HepG2 (cell line): Measurements from ENCODE around the gene PAM16. TPM values are rescaled to one million over a fixed set of nuclear protein-coding genes. Genes with fewer than 3 reads are reported as not detected.

Experiments used
- ARHGAP35 ChIP-seq: sonication (generic); formaldehyde crosslinking; IDR thresholded peaks from 2 replicates; pipeline ENCODE4 v1.9.0; 2022; ENCODE audit warnings: mild to moderate bottlenecking, inconsistent platforms, moderate library complexity, missing genetic modification reagents, borderline replicate concordance
- CC2D1A ChIP-seq: sonication (generic); formaldehyde crosslinking; IDR thresholded peaks from 2 replicates; pipeline ENCODE4 v1.8.1; 2023; ENCODE audit warnings: mild to moderate bottlenecking, missing genetic modification reagents
- JUNB ChIP-seq: sonication (generic); formaldehyde crosslinking; IDR thresholded peaks from 2 replicates; pipeline ENCODE4 v1.8.0; 2022; ENCODE audit warnings: missing genetic modification reagents, mild to moderate bottlenecking, borderline replicate concordance
- KAT2B ChIP-seq: fragments of 150-350 bp; IDR thresholded peaks from 2 replicates; pipeline ENCODE4 v1.6.1; 2014; ENCODE audit warnings: low read depth, low read length, borderline replicate concordance
- MTF2 ChIP-seq: sonication (generic); formaldehyde crosslinking; IDR thresholded peaks from 2 replicates; pipeline ENCODE4 v1.5.0; 2020; ENCODE audit warnings: missing genetic modification reagents, borderline replicate concordance
- NCOA2 ChIP-seq: sonication (generic); formaldehyde crosslinking; IDR thresholded peaks from 2 replicates; pipeline ENCODE4 v1.8.0; 2022; ENCODE audit warnings: inconsistent platforms
- NFE2L1 ChIP-seq: sonication (generic); formaldehyde crosslinking; IDR thresholded peaks from 2 replicates; pipeline ENCODE4 v1.4.0; 2020; ENCODE audit warnings: missing genetic modification reagents, mild to moderate bottlenecking, borderline replicate concordance
- NFE2L2 ChIP-seq: fragments of 150-350 bp; IDR thresholded peaks from 2 replicates; pipeline ENCODE4 v1.6.1; 2014; ENCODE audit warnings: low read length
- RAD51 ChIP-seq: fragments of 450-650 bp; IDR thresholded peaks from 2 replicates; pipeline ENCODE4 v1.6.1; 2016; ENCODE audit warnings: borderline replicate concordance
- SP1 ChIP-seq, 2 experiments: fragments of 450-650 bp in 1 of 2; sonication (generic) in 1 of 2; formaldehyde crosslinking in 1 of 2; IDR thresholded peaks; 2 replicates each; pipeline versions ENCODE4 v1.4.0 to v1.6.1; 2016 to 2020; ENCODE audit warnings: missing genetic modification reagents in 1 of 2
- ZKSCAN5 ChIP-seq: sonication (generic); formaldehyde crosslinking; IDR thresholded peaks from 2 replicates; pipeline ENCODE4 v1.5.1; 2020; ENCODE audit warnings: mild to moderate bottlenecking, missing genetic modification reagents
- ZNF207 ChIP-seq: fragments of 450-650 bp; IDR thresholded peaks from 2 replicates; pipeline ENCODE4 v1.6.1; 2016; ENCODE audit warnings: antibody characterized with exemption, borderline replicate concordance
- ZNF33B ChIP-seq: sonication (generic); formaldehyde crosslinking; IDR thresholded peaks from 2 replicates; pipeline ENCODE4 v1.5.1; 2020; ENCODE audit warnings: mild to moderate bottlenecking, missing genetic modification reagents
- ZNF616 ChIP-seq: sonication (generic); formaldehyde crosslinking; IDR thresholded peaks from 2 replicates; pipeline ENCODE4 v1.5.0; 2020; ENCODE audit warnings: low read depth, mild to moderate bottlenecking, missing genetic modification reagents
- ZNF816 ChIP-seq: sonication (generic); formaldehyde crosslinking; IDR thresholded peaks from 2 replicates; pipeline ENCODE4 v1.8.0; 2022; ENCODE audit warnings: missing genetic modification reagents, mild to moderate bottlenecking, borderline replicate concordance
- polyA plus RNA-seq, 8 experiments: library from polyadenylated mRNA; depleted of rRNA in 3 of 8; stranded (reverse) in 7 of 8; unstranded in 1 of 8; fragments of >200 nt; fragmentation: Illumina TruSeq in 4 of 8; extraction: Trizol in 4 of 8; gene quantifications; 2 replicates each; pipeline versions ENCODE4 v1.2.1 to v1.2.3, GENCODE V29; 2011 to 2016; ENCODE audit warnings: low read depth in 4 of 8, missing spikeins in 1 of 8, mixed read lengths in 1 of 8; ENCODE audit not compliant: insufficient read depth in 1 of 8
- total RNA-seq, 5 experiments: library from RNA; depleted of rRNA; stranded (reverse); fragments of >200 nt; fragmentation: Illumina TruSeq; extraction: Trizol; gene quantifications; 2 replicates each; pipeline ENCODE4 v1.2.3, GENCODE V29; 2016; ENCODE audit warnings: low read depth in 1 of 5
- TF ChIP-seq, protein P1 (sequence below): sonication (generic); formaldehyde crosslinking; IDR thresholded peaks from 2 replicates; pipeline ENCODE4 v1.5.1; 2020; ENCODE audit warnings: missing genetic modification reagents, mild to moderate bottlenecking, borderline replicate concordance
- TF ChIP-seq, protein P2 (sequence below): sonication (generic); IDR thresholded peaks from 2 replicates; pipeline ENCODE4 v1.6.1; 2016; ENCODE audit warnings: low read depth, borderline replicate concordance
- TF ChIP-seq, protein P3 (sequence below): sonication (generic); formaldehyde crosslinking; IDR thresholded peaks from 2 replicates; pipeline ENCODE4 v1.4.0; 2020; ENCODE audit warnings: missing genetic modification reagents
- TF ChIP-seq, protein P4 (sequence below): IDR thresholded peaks from 2 replicates; pipeline ENCODE4 v1.6.1; 2016; ENCODE audit warnings: low read depth
- TF ChIP-seq, protein P5 (sequence below): sonication (generic); formaldehyde crosslinking; conservative IDR thresholded peaks from 2 replicates; pipeline ENCODE4 v1.4.0; 2020; ENCODE audit warnings: missing genetic modification reagents

The PAM16 gene
- total and polyA plus RNA-seq, 2 of the 13 experiments (the other 11 are each of a cell fraction or from before 2014, with no cell fraction given) = 51.5 to 51.8 TPM

DNA sequence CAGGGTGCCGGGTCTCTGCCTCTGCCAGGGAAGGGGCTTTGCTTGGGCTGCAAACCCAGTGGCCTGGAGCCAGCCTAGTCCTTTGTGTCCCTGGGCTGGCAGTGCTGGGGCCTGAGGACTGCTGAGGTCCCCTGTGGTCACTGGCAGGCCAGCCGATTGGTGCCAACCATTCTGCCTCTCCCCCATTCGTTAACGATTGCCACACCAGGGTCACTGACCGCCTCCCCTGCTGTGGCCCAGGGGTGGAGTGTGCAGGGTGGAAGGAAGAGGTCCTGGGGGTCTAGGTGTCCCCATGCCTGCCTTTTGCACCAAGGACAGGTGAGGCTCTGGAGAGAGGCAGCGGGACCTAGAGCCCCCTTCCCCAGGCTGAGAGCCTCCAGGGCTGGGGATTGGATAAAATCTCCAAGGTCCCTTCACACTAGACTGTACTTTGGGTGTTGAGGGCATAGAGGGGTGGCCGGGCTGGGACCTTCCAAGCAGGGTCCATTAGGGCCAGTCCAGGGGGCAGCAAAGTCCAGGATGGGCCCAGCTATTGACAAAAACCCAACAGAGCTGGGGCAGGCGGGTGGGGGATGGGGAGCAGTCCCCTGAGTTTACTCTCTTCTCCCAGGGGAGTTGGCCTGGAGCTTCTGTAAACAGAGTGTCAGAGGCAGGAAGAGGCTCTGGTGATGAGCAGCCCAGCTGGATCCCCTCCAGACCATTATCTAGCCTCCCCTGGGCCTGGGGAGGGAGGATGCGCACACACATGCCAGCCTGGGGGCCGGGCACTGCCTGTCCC, 21.6 kb upstream of the PAM16 start (continued):
- TF ChIP-seq, protein P1, sequence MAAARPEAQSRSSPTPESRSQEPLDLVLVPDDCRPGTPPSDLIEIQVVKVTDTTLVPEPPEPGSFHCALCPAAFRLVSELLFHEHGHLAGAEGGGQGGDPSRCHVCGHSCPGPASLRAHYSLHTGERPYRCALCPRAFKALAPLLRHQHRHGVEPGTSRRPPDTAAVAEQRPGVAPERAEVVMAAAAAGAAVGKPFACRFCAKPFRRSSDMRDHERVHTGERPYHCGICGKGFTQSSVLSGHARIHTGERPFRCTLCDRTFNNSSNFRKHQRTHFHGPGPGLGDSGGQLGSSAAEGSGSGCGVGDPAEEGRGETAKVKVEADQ (CRISPR knock-in tag) = no peak
- TF ChIP-seq RAD51 (no peak), ZNF33B (CRISPR knock-in tag) (no peak), CC2D1A (CRISPR knock-in tag) (no peak), NFE2L1 (CRISPR knock-in tag) (no peak), SP1 (IDR thresholded peaks at IDR 0.05) (no peak), SP1 (CRISPR knock-in tag; IDR thresholded peaks at IDR 0.05) (peak; percentile 18; the same call in 1 of the 2 replicates), ZNF816 (CRISPR knock-in tag) (no peak), ZKSCAN5 (CRISPR knock-in tag) (no peak), ZNF207 (no peak), MTF2 (CRISPR knock-in tag) (0 out of 2 replicates have a peak, but pooled peaks have one; percentile 57), NCOA2 (CRISPR knock-in tag) (peak; percentile 57; the same call in 1 of the 2 replicates), ZNF616 (CRISPR knock-in tag) (no peak), JUNB (CRISPR knock-in tag) (no peak), NFE2L2 (no peak), KAT2B (no peak), ARHGAP35 (CRISPR knock-in tag) (no peak; the same call in 1 of the 2 replicates)
- TF ChIP-seq, protein P2, sequence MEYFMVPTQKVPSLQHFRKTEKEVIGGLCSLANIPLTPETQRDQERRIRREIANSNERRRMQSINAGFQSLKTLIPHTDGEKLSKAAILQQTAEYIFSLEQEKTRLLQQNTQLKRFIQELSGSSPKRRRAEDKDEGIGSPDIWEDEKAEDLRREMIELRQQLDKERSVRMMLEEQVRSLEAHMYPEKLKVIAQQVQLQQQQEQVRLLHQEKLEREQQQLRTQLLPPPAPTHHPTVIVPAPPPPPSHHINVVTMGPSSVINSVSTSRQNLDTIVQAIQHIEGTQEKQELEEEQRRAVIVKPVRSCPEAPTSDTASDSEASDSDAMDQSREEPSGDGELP = peak; percentile 87
- TF ChIP-seq, protein P3, sequence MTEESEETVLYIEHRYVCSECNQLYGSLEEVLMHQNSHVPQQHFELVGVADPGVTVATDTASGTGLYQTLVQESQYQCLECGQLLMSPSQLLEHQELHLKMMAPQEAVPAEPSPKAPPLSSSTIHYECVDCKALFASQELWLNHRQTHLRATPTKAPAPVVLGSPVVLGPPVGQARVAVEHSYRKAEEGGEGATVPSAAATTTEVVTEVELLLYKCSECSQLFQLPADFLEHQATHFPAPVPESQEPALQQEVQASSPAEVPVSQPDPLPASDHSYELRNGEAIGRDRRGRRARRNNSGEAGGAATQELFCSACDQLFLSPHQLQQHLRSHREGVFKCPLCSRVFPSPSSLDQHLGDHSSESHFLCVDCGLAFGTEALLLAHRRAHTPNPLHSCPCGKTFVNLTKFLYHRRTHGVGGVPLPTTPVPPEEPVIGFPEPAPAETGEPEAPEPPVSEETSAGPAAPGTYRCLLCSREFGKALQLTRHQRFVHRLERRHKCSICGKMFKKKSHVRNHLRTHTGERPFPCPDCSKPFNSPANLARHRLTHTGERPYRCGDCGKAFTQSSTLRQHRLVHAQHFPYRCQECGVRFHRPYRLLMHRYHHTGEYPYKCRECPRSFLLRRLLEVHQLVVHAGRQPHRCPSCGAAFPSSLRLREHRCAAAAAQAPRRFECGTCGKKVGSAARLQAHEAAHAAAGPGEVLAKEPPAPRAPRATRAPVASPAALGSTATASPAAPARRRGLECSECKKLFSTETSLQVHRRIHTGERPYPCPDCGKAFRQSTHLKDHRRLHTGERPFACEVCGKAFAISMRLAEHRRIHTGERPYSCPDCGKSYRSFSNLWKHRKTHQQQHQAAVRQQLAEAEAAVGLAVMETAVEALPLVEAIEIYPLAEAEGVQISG (CRISPR knock-in tag) = no peak; the same call in 1 of the 2 replicates
- TF ChIP-seq, protein P4, sequence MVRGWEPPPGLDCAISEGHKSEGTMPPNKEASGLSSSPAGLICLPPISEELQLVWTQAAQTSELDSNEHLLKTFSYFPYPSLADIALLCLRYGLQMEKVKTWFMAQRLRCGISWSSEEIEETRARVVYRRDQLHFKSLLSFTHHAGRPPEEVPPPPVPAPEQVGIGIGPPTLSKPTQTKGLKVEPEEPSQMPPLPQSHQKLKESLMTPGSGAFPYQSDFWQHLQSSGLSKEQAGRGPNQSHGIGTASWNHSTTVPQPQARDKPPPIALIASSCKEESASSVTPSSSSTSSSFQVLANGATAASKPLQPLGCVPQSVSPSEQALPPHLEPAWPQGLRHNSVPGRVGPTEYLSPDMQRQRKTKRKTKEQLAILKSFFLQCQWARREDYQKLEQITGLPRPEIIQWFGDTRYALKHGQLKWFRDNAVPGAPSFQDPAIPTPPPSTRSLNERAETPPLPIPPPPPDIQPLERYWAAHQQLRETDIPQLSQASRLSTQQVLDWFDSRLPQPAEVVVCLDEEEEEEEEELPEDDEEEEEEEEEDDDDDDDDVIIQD (CRISPR knock-in tag) = 0 out of 2 replicates have a peak, but pooled peaks have one; percentile 3
- TF ChIP-seq, protein P5, sequence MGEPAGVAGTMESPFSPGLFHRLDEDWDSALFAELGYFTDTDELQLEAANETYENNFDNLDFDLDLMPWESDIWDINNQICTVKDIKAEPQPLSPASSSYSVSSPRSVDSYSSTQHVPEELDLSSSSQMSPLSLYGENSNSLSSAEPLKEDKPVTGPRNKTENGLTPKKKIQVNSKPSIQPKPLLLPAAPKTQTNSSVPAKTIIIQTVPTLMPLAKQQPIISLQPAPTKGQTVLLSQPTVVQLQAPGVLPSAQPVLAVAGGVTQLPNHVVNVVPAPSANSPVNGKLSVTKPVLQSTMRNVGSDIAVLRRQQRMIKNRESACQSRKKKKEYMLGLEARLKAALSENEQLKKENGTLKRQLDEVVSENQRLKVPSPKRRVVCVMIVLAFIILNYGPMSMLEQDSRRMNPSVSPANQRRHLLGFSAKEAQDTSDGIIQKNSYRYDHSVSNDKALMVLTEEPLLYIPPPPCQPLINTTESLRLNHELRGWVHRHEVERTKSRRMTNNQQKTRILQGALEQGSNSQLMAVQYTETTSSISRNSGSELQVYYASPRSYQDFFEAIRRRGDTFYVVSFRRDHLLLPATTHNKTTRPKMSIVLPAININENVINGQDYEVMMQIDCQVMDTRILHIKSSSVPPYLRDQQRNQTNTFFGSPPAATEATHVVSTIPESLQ (CRISPR knock-in tag) = no peak
